ENCODE data around the gene TSPY9.
"Not testable (repeated sequence)": the region's sequence is repeated elsewhere in the genome, so short reads cannot be mapped to it uniquely, and the experiment has no call there.

- TF ChIP-seq CTCF (IDR thresholded peaks at IDR 0.05 in 4 of 5, conservative IDR thresholded peaks at IDR 0.05 in 1 of 5); POLR2A (IDR thresholded peaks at IDR 0.05): not testable (repeated sequence)
These were observed 29.2 kb downstream of the TSPY9 start for GRCh38 chrY:9516287-9516686.

All from gastrocnemius medialis (tissue), 4 donors.